ENCODE data around the gene CHPF.

- no peak for TF ChIP-seq CTCF (conservative IDR thresholded peaks at IDR 0.05 in 1 of 2, IDR thresholded peaks at IDR 0.05 in 1 of 2; ENCODE audit: low read depth in 1 of 2, low read length in 2 of 2)
- TF ChIP-seq EZH2 (IDR thresholded peaks at IDR 0.05; ENCODE audit: low read length, missing control alignments): no peak
These were observed 17.1 kb downstream of the CHPF start for GRCh38 chr2:219526320-219527075.
